Calu3 (cell line): Measurements from ENCODE around the gene NR3C1. TPM values are rescaled to one million over a fixed set of nuclear protein-coding genes. Genes with fewer than 3 reads are reported as not detected.

ENCODE experiments used
- BruUV-seq: library from RNA; stranded (reverse); fragments of 400-500 nt; replicated peaks from 2 replicates; lab custom pipeline; 2021; lab: Mats Ljungman, UMichigan
- CTCF ChIA-PET: fragments of 300-600 bp; sonication (Branson Sonifier 250); formaldehyde crosslinking; loops from one replicate; lab custom pipeline; 2022; ENCODE audit warnings: antibody characterized with exemption; lab: Charles Lee
- DNase-seq: peaks from one replicate; pipeline ENCODE4 v3.0.0; 2022
- H3K27ac Mint-ChIP-seq: one replicate; pipeline ENCODE4 v1.8.0; 2022; ENCODE audit warnings: mixed read lengths; ENCODE audit not compliant: unreplicated experiment
- H3K27me3 Mint-ChIP-seq: one replicate; pipeline ENCODE4 v1.8.0; 2022; ENCODE audit warnings: mixed read lengths; ENCODE audit not compliant: unreplicated experiment
- H3K36me3 Mint-ChIP-seq: one replicate; pipeline ENCODE4 v1.8.0; 2022; ENCODE audit warnings: mild to moderate bottlenecking, moderate library complexity, mixed read lengths; ENCODE audit not compliant: insufficient read depth, unreplicated experiment
- H3K4me1 Mint-ChIP-seq: one replicate; pipeline ENCODE4 v1.8.0; 2022; ENCODE audit warnings: mild to moderate bottlenecking, low read depth, mixed read lengths; ENCODE audit not compliant: unreplicated experiment
- H3K4me3 Mint-ChIP-seq: one replicate; pipeline ENCODE4 v1.8.0; 2022; ENCODE audit warnings: mild to moderate bottlenecking, low read depth, moderate library complexity, mixed read lengths; ENCODE audit not compliant: unreplicated experiment
- H3K9me3 Mint-ChIP-seq: one replicate; pipeline ENCODE4 v1.8.0; 2022; ENCODE audit warnings: low read depth, mixed read lengths; ENCODE audit not compliant: unreplicated experiment
- intact Hi-C: fragments of 100-400 bp; cut with micrococcal nuclease; formaldehyde crosslinking; loops from one replicate; pipeline ENCODE4 v1.10.0; 2022; ENCODE audit not compliant: unreplicated experiment
- total RNA-seq: library from RNA; stranded (reverse); gene quantifications from 2 replicates; pipeline ENCODE4 v1.2.3, GENCODE V29; 2022
- TF ChIP-seq, protein P1 (sequence below): fragments of 200-600 bp; IDR thresholded peaks from one replicate; pipeline ENCODE4 v1.8.0; 2022; ENCODE audit warnings: antibody characterized with exemption; ENCODE audit not compliant: unreplicated experiment

NR3C1 gene
- total RNA-seq, 1 experiment from 2014 or later: 63.1 TPM

GRCh38 chr5:143228597-143229293, 174.7 kb downstream of the NR3C1 start:
- no peak overlapping the region for H3K27ac Mint-ChIP-seq
- no peak for DNase-seq
- peaks cover 8% of the 10 kb centered on the region for H3K36me3 Mint-ChIP-seq
- H3K4me1 Mint-ChIP-seq: peaks cover 40% of the 10 kb centered on the region
- no TSS peak for BruUV-seq
- TF ChIP-seq, protein P1, sequence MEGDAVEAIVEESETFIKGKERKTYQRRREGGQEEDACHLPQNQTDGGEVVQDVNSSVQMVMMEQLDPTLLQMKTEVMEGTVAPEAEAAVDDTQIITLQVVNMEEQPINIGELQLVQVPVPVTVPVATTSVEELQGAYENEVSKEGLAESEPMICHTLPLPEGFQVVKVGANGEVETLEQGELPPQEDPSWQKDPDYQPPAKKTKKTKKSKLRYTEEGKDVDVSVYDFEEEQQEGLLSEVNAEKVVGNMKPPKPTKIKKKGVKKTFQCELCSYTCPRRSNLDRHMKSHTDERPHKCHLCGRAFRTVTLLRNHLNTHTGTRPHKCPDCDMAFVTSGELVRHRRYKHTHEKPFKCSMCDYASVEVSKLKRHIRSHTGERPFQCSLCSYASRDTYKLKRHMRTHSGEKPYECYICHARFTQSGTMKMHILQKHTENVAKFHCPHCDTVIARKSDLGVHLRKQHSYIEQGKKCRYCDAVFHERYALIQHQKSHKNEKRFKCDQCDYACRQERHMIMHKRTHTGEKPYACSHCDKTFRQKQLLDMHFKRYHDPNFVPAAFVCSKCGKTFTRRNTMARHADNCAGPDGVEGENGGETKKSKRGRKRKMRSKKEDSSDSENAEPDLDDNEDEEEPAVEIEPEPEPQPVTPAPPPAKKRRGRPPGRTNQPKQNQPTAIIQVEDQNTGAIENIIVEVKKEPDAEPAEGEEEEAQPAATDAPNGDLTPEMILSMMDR: no peak
- CTCF ChIA-PET: no interaction called here
- intact Hi-C loops: no loop called here
- H3K27me3 Mint-ChIP-seq: no peaks in the 10 kb centered on the region
- no peak overlapping the region for H3K4me3 Mint-ChIP-seq
- H3K9me3 Mint-ChIP-seq: no peaks in the 10 kb centered on the region
